Measurements from ENCODE around the gene B3GLCT.

DNA sequence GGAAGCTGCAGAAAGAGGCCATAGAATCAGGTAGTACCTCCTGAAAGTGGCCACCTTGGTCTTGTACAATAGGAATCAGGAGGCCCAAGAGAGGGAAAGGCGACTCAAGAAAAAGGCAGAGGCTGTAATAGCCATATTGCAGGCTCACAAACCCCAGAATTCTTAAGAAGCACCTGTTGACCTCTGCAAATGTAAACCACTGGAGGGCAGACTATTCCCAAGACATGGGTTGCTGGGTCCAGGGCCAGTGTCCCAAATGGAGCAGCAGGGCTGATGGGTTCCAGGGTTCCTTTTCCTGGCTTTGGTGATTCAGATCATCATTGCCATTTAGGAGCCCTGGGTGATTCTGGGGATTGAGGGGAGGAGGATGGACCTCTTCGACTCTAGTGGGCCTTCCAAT lies 167.6 kb downstream of the B3GLCT start:
- TF ChIP-seq POLR2AphosphoS5 (IDR thresholded peaks at IDR 0.05) (no peak), POLR2A (IDR thresholded peaks at IDR 0.05) (no peak), EP300 (IDR thresholded peaks at IDR 0.05; ENCODE audit: low read depth) (no peak)
- TF ChIP-seq, protein P1, sequence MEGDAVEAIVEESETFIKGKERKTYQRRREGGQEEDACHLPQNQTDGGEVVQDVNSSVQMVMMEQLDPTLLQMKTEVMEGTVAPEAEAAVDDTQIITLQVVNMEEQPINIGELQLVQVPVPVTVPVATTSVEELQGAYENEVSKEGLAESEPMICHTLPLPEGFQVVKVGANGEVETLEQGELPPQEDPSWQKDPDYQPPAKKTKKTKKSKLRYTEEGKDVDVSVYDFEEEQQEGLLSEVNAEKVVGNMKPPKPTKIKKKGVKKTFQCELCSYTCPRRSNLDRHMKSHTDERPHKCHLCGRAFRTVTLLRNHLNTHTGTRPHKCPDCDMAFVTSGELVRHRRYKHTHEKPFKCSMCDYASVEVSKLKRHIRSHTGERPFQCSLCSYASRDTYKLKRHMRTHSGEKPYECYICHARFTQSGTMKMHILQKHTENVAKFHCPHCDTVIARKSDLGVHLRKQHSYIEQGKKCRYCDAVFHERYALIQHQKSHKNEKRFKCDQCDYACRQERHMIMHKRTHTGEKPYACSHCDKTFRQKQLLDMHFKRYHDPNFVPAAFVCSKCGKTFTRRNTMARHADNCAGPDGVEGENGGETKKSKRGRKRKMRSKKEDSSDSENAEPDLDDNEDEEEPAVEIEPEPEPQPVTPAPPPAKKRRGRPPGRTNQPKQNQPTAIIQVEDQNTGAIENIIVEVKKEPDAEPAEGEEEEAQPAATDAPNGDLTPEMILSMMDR (IDR thresholded peaks at IDR 0.05): no peak
